Iris pigment epithelial cell (primary cell): Measurements from ENCODE around the gene PRKRIP1.
"Not testable (repeated sequence)": the region's sequence is repeated elsewhere in the genome, so short reads cannot be mapped to it uniquely, and the experiment has no call there.

Experiments
- DNase-seq: peaks from one replicate; pipeline ENCODE4 v3.0.0-alpha.2; 2011; ENCODE audit warnings: low read depth

The PRKRIP1 gene, protein sequence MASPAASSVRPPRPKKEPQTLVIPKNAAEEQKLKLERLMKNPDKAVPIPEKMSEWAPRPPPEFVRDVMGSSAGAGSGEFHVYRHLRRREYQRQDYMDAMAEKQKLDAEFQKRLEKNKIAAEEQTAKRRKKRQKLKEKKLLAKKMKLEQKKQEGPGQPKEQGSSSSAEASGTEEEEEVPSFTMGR

DNA sequence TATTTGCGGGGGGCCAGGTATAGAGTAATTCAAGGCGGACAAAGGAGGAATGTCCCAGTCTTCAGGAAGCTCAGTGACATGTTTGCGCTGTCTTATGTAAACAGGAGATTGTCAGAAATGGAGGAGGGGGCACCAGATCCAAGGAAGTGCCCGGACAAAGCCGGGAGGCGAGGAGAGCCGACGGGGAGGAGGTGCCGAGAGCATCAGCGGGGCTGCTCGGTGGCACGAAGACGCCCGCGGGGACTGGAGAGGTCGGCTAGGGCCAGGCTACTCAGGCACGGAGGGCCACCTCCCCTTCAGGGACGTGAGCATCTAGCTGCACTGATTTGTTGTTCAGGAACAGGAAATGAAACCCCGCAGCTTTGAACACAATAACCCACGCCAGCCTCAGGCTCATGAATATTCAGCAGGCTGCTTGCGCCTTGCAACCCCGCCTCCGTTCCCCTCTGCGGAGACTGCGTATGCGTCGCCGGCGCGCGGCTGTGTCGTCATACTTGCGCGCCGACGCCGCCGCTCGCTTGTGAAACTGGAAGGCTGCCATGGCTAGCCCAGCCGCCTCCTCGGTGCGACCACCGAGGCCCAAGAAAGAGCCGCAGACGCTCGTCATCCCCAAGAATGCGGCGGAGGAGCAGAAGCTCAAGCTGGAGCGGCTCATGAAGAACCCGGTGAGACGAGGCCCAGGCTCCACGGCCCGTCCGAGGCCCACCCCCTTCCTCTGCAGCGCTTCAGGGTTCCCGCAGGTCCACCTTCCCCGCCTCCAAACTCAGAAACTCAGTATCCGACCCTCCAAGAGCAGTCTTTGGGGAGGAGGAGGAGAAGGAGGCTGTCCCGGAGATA lies at the start of gene PRKRIP1:
Gene PRKRIP1 (plus strand): TSS at position 491 of the 837 bp plus-strand sequence. CDS start 49 bp downstream, at position 540.
- peak; percentile 91 for DNase-seq

DNA sequence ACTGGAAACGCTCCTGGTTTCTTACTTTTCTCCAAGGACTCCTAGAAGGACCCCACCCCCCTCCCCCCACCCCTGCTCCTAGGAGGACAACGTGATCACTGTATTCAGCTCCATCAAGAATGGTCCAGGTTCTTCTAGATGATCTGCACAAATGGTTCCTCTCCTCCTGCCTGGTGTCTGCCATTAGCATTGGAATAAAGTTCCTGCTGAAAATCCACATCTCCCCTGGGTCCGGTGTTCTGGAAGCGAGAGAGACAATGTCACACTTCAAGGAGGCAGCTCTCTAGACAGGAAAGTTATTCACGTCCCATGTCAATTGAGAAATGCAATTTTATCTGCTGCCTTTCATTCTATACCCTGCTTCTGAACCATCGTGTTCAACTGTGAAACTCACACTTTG lies 49.2 kb upstream of the PRKRIP1 start:
- not testable (repeated sequence) for DNase-seq

DNA sequence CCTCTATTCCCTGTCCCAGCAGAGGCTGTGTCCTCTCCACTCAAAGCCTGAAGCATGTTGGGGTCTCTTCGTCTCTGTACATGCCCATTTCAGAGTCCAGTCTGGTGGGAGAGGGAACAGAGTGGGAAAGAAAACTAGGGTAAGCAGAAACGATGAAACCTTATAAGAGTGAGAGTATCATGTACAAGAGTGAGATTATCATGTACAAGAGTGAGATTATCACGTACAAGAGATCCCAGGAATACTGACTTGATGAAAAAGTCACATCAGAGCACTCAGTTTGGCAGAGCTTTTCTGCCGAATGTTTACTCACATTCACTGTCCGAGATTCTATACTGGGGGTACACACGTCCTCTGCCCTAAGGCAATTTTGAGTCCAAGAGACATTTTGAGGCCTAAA lies 39.8 kb upstream of the PRKRIP1 start, which contains the start of gene SPDYE6:
Gene SPDYE6 (minus strand): TSS at position 101 of the 400 bp plus-strand sequence. CDS start 421 bp downstream, outside the sequence.
- not testable (repeated sequence) for DNase-seq

- peak; percentile 99 for DNase-seq
These were observed 32.4 kb upstream of the PRKRIP1 start for GRCh38 chr7:102363549-102364393.

GRCh38 chr7:102364394-102364886 lies 31.7 kb upstream of the PRKRIP1 start:
- DNase-seq, result peak; percentile 4

DNA sequence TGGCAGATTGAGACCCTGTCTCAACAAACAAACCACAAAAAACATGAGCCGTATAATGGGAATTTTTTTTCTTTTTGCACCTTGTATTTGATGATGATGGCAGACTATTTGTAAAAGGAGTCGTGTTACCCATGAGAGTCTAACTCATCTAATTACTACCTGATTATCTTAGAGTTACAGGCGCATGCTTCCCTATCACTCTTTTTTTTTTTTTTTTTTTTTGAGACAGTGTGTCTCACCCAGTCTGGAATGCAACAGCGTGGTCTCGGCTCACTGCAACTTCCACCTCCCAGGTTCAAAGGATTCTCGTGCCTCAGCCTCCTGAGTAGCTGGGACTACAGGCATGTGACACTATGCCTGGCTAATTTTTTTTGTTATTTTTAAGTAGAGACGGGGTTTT lies 30.8 kb upstream of the PRKRIP1 start:
- DNase-seq, result not testable (repeated sequence)

- DNase-seq, result not testable (repeated sequence)
These were observed 26.1 kb upstream of the PRKRIP1 start for GRCh38 chr7:102370038-102370437.

DNA sequence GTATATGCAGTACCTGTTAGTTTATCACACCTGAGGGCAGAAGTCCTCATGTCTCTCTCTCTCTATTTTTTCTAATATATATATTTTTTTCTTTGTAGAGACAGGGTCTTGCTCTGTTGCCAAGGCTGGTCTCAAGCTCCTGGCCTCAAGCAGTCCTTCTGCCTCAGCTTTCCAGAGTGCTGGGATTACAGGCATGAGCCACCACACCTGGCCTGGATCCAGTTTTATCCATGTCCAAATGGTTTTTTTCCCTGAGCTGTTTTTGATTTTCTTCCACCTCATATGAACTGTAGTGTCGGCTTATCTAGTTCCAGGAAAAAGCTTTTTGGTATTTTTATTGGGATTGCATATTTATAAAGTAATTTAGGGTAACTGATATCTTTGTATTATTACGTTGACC lies 23.4 kb upstream of the PRKRIP1 start:
- DNase-seq, result not testable (repeated sequence)

- DNase-seq, result no peak
These were observed 19.1 kb upstream of the PRKRIP1 start for GRCh38 chr7:102376964-102377466.

DNA sequence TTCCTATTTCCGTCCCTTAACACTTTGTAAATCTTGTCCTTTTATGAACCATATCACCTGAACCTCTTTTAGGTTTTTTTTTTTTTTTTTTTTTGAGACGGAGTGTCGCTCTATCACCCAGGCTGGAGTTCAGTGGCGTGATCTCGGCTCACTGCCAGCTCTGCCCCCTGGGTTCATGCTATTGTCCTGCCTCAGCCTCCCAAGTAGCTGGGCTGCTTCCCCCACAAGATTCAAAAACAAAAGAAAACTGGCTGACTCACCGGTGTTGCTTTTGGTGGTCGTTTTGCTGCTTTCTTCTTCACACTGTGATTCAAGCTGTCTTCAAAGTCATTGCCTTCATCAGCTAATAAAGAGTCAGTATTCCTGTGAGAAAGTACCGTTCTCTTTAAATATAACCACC lies 15.3 kb upstream of the PRKRIP1 start:
- DNase-seq, result not testable (repeated sequence)

DNA sequence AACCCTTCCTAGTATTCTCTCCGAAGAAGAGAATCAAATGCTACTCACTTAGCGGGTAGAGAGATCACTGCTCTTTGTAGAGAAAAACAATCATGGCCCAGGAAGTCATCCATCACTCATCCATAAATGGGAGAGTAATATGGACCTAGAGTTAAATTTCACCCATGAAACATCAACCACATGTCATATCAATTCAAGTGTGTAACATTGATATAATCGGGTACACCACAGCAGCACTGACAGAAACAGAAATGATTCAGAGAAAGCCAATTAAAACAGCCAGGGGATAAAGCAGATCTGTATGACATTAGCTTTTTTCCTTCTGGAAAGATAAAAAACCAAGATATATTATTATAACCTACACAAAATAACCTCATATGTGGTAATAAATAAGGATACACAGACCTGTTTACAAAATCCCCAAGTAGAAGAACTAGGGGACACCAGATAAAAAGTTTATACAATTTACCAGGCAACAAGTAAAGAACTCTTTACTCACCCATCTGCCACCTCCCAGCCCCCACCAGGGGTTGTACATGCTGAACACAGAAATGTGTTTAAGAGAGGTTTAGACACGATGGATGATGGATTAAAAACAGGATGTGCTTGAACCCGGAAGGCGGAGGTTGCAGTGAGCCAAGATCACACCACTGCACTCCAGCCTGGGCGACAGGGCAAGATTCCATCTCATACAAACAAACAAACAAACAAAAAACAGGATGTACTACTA lies 14.3 kb upstream of the PRKRIP1 start:
- not testable (repeated sequence) for DNase-seq

DNA sequence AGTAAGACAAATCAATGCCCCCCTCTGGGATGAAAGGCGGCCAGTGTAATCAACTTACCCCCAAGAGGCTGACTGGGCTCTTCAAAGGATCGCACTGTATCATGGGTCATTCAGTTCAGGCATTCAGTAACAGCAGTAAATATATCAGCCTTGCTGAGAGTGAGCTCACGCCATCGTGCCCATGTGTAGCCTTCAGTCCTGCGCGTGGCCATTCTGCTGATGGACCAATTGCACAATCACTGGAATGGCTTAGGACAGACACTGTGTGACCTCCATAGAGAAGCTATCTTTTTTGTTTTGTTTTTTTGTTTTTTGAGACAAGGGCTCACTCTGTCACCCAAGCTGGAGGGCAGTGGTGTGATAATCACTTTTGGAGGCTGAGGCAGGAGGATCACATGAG lies 9.1 kb upstream of the PRKRIP1 start:
- no peak for DNase-seq

DNA sequence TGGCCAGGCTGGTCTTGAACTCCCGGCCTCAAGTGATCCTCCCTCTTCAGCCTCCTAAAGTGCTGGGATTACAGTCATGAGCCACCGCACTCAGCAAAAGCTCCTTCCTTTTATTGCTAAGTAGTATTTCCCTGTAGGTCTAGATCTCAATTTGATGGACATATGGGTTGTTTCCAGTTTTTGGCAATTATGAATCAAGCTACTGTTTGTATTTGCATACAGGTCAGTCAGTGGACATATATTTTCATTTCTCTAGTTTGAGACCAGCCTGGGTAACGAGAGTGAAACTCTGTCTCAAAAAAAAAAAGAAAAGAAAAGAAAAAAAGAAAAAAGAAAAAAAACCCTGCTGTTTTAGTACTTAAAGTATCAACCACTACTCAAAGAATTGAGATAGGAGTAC lies 6.4 kb upstream of the PRKRIP1 start:
- no peak for DNase-seq

DNA sequence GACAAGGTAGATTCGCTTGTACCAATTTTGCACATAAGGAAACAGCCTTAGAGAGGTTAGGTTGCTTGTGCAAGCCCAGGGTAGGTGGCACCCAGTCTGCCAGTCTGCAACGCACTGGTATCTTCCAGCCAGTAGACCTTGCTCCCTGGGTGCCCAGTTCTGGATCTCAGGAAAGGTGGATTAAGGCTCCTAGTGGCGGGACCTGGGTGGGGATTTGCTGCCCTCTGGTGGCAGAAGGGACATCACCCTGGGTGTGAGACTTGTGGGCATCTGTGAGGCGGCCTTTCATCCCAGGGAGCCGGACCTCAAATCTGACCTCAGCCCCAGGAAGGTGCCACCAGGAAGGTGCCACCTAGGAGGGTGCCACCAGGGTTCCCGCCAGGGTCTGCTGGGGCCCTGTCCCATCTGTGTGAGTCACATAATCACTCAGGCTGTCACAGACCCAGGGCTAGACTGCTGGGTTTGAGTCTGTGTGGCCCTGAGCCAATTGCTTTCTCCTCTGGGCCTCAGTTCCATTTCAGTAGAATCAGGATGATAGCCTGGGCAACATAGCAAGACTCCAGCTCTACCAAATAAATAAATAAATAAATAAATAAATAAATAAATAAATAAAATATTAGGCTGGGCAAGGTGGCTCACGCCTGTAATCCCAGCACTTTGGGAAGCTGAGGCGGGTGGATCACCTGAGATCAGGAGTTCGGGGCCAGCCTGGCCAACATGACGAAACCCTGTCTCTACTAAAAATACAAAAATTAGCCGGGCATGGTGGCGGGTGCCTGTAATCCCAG lies 5.3 kb upstream of the PRKRIP1 start:
- peak; percentile 56 for DNase-seq

GRCh38 chr7:102392330-102392729 lies 3.8 kb upstream of the PRKRIP1 start:
- DNase-seq, result no peak

- DNase-seq, result peak; percentile 20
These were observed 2.7 kb upstream of the PRKRIP1 start for GRCh38 chr7:102393467-102393866.

DNA sequence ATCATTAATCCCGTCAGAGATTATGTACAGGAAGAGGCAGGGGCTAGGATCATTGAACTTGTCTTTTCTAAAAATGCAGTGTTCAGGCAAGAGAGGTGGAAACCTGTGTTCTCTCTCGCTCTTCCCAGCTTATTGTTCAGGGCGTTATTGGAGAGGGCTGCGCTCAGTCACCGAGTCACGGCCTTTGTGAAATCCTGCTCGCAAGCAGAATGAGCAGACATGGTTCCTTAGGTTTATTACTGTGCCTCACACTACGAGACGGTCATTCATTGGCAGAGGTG lies 631 bp upstream of the PRKRIP1 start:
- peak; percentile 31 for DNase-seq

GRCh38 chr7:102396710-102397019 lies 502 bp downstream of the PRKRIP1 start:
- DNase-seq, result no peak

- no peak for DNase-seq
These were observed 2.4 kb downstream of the PRKRIP1 start for GRCh38 chr7:102398543-102398942.

GRCh38 chr7:102400360-102400759 lies 4.2 kb downstream of the PRKRIP1 start:
- DNase-seq, result no peak

- DNase-seq, result no peak
These were observed 7.4 kb downstream of the PRKRIP1 start for GRCh38 chr7:102403563-102403962.
